CD4-positive, alpha-beta T cell treated with Interleukin-10 for 1 hour (primary cell): ENCODE results near the gene SERPINB2.

ENCODE experiments used
- DNase-seq: peaks from one replicate; pipeline ENCODE4 v3.0.0-alpha.2; 2020

SERPINB2 gene

GRCh38 chr18:63887424-63887823, at the start of gene SERPINB2:
Gene SERPINB2, plus strand, starts transcription at chr18:63887705. Its CDS starts 3,740 bp downstream, at chr18:63891445.
- no peak for DNase-seq

GRCh38 chr18:63843008-63843407, 44.5 kb upstream of the SERPINB2 start:
- no peak for DNase-seq

GRCh38 chr18:63844254-63844653, 43.3 kb upstream of the SERPINB2 start:
- DNase-seq: peak; percentile 16

GRCh38 chr18:63848159-63848558, 39.3 kb upstream of the SERPINB2 start:
- DNase-seq: peak; percentile 16

- DNase-seq: no peak
These were observed 37.5 kb upstream of the SERPINB2 start for GRCh38 chr18:63850020-63850419.

GRCh38 chr18:63850636-63851035, 36.9 kb upstream of the SERPINB2 start:
- no peak for DNase-seq

- no peak for DNase-seq
These were observed 29.0 kb upstream of the SERPINB2 start for GRCh38 chr18:63858456-63858855.

- no peak for DNase-seq
These were observed 27.6 kb upstream of the SERPINB2 start for GRCh38 chr18:63859781-63860475.

- DNase-seq: no peak
These were observed 27.0 kb upstream of the SERPINB2 start for GRCh38 chr18:63860531-63860930.

GRCh38 chr18:63867368-63868125, 20.0 kb upstream of the SERPINB2 start:
- DNase-seq: no peak

- DNase-seq: no peak
These were observed 19.0 kb upstream of the SERPINB2 start for GRCh38 chr18:63868546-63868945.

- no peak for DNase-seq
These were observed 18.1 kb upstream of the SERPINB2 start for GRCh38 chr18:63869374-63869773.

- DNase-seq: no peak
These were observed 17.7 kb upstream of the SERPINB2 start for GRCh38 chr18:63869851-63870250.

- DNase-seq: no peak
These were observed 15.7 kb upstream of the SERPINB2 start for GRCh38 chr18:63871836-63872235.

- no peak for DNase-seq
These were observed 14.9 kb upstream of the SERPINB2 start for GRCh38 chr18:63872586-63872985.

GRCh38 chr18:63878343-63878742, 9.2 kb upstream of the SERPINB2 start:
- DNase-seq: no peak

GRCh38 chr18:63878925-63879324, 8.6 kb upstream of the SERPINB2 start:
- DNase-seq: no peak

- no peak for DNase-seq
These were observed 7.8 kb upstream of the SERPINB2 start for GRCh38 chr18:63879709-63880108.

GRCh38 chr18:63881851-63882250, 5.7 kb upstream of the SERPINB2 start:
- DNase-seq: no peak

GRCh38 chr18:63882333-63883141, 5.0 kb upstream of the SERPINB2 start:
- DNase-seq: no peak

GRCh38 chr18:63883617-63884016, 3.9 kb upstream of the SERPINB2 start:
- no peak for DNase-seq

GRCh38 chr18:63888470-63889190, 1.1 kb downstream of the SERPINB2 start:
- no peak for DNase-seq

- DNase-seq: no peak
These were observed 2.1 kb downstream of the SERPINB2 start for GRCh38 chr18:63889626-63890025.
